Endothelial cell of umbilical vein (primary cell): ENCODE data around the gene PLA2G5. TPM values are rescaled to one million over a fixed set of nuclear protein-coding genes. Genes with fewer than 3 reads are reported as not detected.
"Not testable (repeated sequence)": the region's sequence is repeated elsewhere in the genome, so short reads cannot be mapped to it uniquely, and the experiment has no call there.

Experiments used
- BruUV-seq: library from RNA; stranded (reverse); fragments of 400-500 nt; replicated peaks from 2 replicates; lab custom pipeline; 2021; lab: Mats Ljungman, UMichigan
- CTCF ChIA-PET: fragments of 300-600, 350-600 bp; sonication (Branson Sonifier 250); formaldehyde crosslinking; loops from one replicate; lab custom pipeline; 2021; ENCODE audit warnings: antibody characterized with exemption, inconsistent platforms; lab: Charles Lee
- POLR2A ChIA-PET: fragments of 300-600, 350-600 bp; sonication (Branson Sonifier 250); formaldehyde crosslinking; loops from one replicate; lab custom pipeline; 2021; ENCODE audit warnings: antibody characterized with exemption, inconsistent platforms; lab: Charles Lee
- DNase-seq: peaks from one replicate; pipeline ENCODE4 v3.0.0-alpha.2; 2011; ENCODE audit warnings: low read depth, low spot score
- FAIRE-seq: peaks from 2 replicates; lab custom pipeline; 2011; peaks lifted over from hg19 to GRCh38; lab: Jason Lieb, UNC
- H2AFZ ChIP-seq: 2 replicates; pipeline ENCODE4 v1.6.0; 2012; ENCODE audit warnings: low read depth, low read length, control low read depth, inconsistent platforms
- H3K27ac ChIP-seq: 2 replicates; pipeline ENCODE4 v1.5.1; 2011; ENCODE audit warnings: low read depth, mild to moderate bottlenecking, control low read depth, low read length, moderate library complexity; ENCODE audit not compliant: insufficient read depth
- H3K27me3 ChIP-seq, 2 experiments: 2 replicates each; pipeline versions ENCODE4 v1.6.0 to v1.6.1; 2011; ENCODE audit warnings: low read length in 2 of 2, mixed read lengths in 1 of 2; ENCODE audit not compliant: control insufficient read depth in 2 of 2, insufficient read depth in 2 of 2
- H3K36me3 ChIP-seq, 2 experiments: 2 replicates in 1 of 2; 3 replicates in 1 of 2; pipeline ENCODE4 v1.5.1; 2011; ENCODE audit warnings: low read length in 2 of 2, mild to moderate bottlenecking in 1 of 2, moderate library complexity in 1 of 2; ENCODE audit not compliant: control insufficient read depth in 2 of 2, insufficient read depth in 2 of 2; ENCODE audit errors: extremely low read depth in 1 of 2
- H3K4me1 ChIP-seq: 3 replicates; pipeline ENCODE4 v1.5.1; 2011; ENCODE audit warnings: mild to moderate bottlenecking, low read length; ENCODE audit not compliant: control insufficient read depth, insufficient read depth; ENCODE audit errors: extremely low read depth
- H3K4me2 ChIP-seq: 2 replicates; pipeline ENCODE4 v1.6.1; 2011; ENCODE audit warnings: low read length, control low read depth, mixed read lengths; ENCODE audit not compliant: insufficient read depth
- H3K4me3 ChIP-seq, 3 experiments: fragments of 200-600 bp in 1 of 3; sonication (generic), shearing (Covaris generic) in 1 of 3; replicated peaks in 1 of 3; 2 replicates each; pipeline ENCODE4 v1.5.1; 2011 to 2016; ENCODE audit warnings: control low read depth in 3 of 3, low read length in 3 of 3, mild to moderate bottlenecking in 2 of 3, inconsistent platforms in 1 of 3, low read depth in 1 of 3, moderate library complexity in 1 of 3; ENCODE audit not compliant: insufficient read depth in 1 of 3
- H3K79me2 ChIP-seq: 2 replicates; pipeline ENCODE4 v1.6.0; 2012; ENCODE audit warnings: low read length, inconsistent platforms; ENCODE audit not compliant: control insufficient read depth, insufficient read depth
- H3K9ac ChIP-seq: replicated peaks from 2 replicates; pipeline ENCODE3; 2011; ENCODE audit warnings: low read length, control low read depth; ENCODE audit not compliant: insufficient read depth; ENCODE audit errors: extremely low read depth
- H3K9me1 ChIP-seq: replicated peaks from 3 replicates; pipeline ENCODE4 v1.6.0; 2011; ENCODE audit warnings: mild to moderate bottlenecking, low read length; ENCODE audit not compliant: control insufficient read depth, insufficient read depth; ENCODE audit errors: extremely low read depth
- H3K9me3 ChIP-seq: replicated peaks from 2 replicates; pipeline ENCODE4 v1.5.1; 2012; ENCODE audit warnings: low read length, inconsistent platforms; ENCODE audit not compliant: control insufficient read depth, insufficient read depth
- H4K20me1 ChIP-seq: replicated peaks from 2 replicates; pipeline ENCODE3; 2011; ENCODE audit warnings: mild to moderate bottlenecking, low read length; ENCODE audit not compliant: control insufficient read depth, insufficient read depth; ENCODE audit errors: extremely low read depth
- FOS ChIP-seq: IDR thresholded peaks from 2 replicates; pipeline ENCODE4 v1.6.1; 2011; ENCODE audit warnings: mild to moderate bottlenecking, low read length, moderate library complexity, borderline replicate concordance; ENCODE audit not compliant: insufficient read depth
- GATA2 ChIP-seq: IDR thresholded peaks from 2 replicates; pipeline ENCODE4 v1.7.0; 2011; ENCODE audit warnings: low read depth, mild to moderate bottlenecking, moderate library complexity, mixed read lengths, low read length; ENCODE audit not compliant: insufficient read length, insufficient read depth
- JUN ChIP-seq: IDR thresholded peaks from 2 replicates; pipeline ENCODE4 v1.6.1; 2011; ENCODE audit warnings: borderline replicate concordance, low read depth; ENCODE audit not compliant: insufficient read length, insufficient read depth
- POLR2AphosphoS5 ChIP-seq: IDR thresholded peaks from 2 replicates; pipeline ENCODE4 v1.6.1; 2012; ENCODE audit warnings: low read depth, mild to moderate bottlenecking, control low read depth, low read length, moderate library complexity; ENCODE audit not compliant: insufficient read depth
- dilution Hi-C: fragments of 300-500 bp; cut with MboI; formaldehyde crosslinking; loops from one replicate; pipeline ENCODE4 v1.15.0; 2019; ENCODE audit warnings: low sequenced_read_pairs; ENCODE audit not compliant: extremely low pct_ligation_motif_present
- intact Hi-C: fragments of 100-400 bp; cut with micrococcal nuclease; formaldehyde crosslinking; loops from one replicate; pipeline ENCODE4 v1.10.0; 2022
- polyA plus RNA-seq, 4 experiments: library from polyadenylated mRNA; depleted of rRNA in 3 of 4; stranded (reverse) in 3 of 4; unstranded in 1 of 4; fragments of >200 nt; gene quantifications; 2 replicates each; pipeline versions ENCODE4 v1.2.1 to v1.2.3, GENCODE V29; 2011 to 2012; ENCODE audit warnings: missing spikeins in 1 of 4
- total RNA-seq: library from RNA; stranded (reverse); gene quantifications from 2 replicates; pipeline ENCODE4 v1.2.3, GENCODE V29; 2021
- TF ChIP-seq, protein P1 (sequence below), 2 donors: IDR thresholded peaks; 1 replicate in 1 of 2; 2 replicates in 1 of 2; pipeline ENCODE4 v1.5.1; 2011; ENCODE audit warnings: low read length in 2 of 2, mild to moderate bottlenecking in 2 of 2, moderate library complexity in 2 of 2, control low read depth in 1 of 2, inconsistent platforms in 1 of 2, low read depth in 1 of 2; ENCODE audit not compliant: insufficient read depth in 1 of 2; ENCODE audit errors: extremely low read depth in 1 of 2

The PLA2G5 gene
- total and polyA plus RNA-seq, 2 donors (not counting 3 experiments of a cell fraction or from before 2014, with no cell fraction given): 0.06 TPM; not detected in 1

DNA sequence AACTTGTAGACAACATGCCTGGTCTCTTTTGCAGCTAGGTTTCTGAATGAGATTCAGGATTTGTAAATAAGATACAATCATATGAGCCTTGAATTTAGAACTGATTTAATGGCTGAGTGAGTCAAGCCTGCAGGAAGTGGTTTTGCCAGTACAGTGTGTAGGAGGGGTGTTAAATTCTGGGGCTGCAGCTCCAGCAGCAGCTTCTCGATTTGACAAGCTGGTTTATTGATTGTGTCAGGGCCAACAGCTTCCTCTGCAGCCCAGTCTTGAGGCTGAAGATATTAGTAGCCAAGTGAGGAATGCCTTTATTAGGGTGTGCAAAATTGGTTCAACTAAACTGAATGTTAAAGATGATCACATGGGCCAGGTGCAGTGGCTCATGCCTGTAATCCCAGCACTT is 11.5 kb upstream of the PLA2G5 start:
- BruUV-seq: no TSS peak
- peak; percentile 21 for TF ChIP-seq FOS
- no peak for TF ChIP-seq GATA2
- no peak for TF ChIP-seq JUN
- ChIA-PET CTCF (interaction anchor here (0.6 to 0.9 kb wide), 2 partner anchors 22 to 84 kb away, joined by 3 read pairs; no protein-coding TSS in a partner anchor), POLR2A (no interaction called here)
- Histone ChIP-seq H3K4me3 (no peak overlapping the region), H3K9ac (no peak overlapping the region), H3K27ac (no peak overlapping the region), H3K36me3 (no peaks in the 10 kb centered on the region), H3K27me3 (peaks cover 2 to 9% of the 10 kb centered on the region in 2 experiments), H3K79me2 (no peaks in the 10 kb centered on the region), H3K4me2 (no peak overlapping the region), H4K20me1 (no peaks in the 10 kb centered on the region), H3K9me1 (no peaks in the 10 kb centered on the region), H3K9me3 (no peaks in the 10 kb centered on the region), H2AFZ (no peak overlapping the region), H3K4me1 (no peaks in the 10 kb centered on the region)
- intact Hi-C loops: no loop called here
- DNase-seq: no peak
- FAIRE-seq: no peak
- dilution Hi-C loops: no loop called here

DNA sequence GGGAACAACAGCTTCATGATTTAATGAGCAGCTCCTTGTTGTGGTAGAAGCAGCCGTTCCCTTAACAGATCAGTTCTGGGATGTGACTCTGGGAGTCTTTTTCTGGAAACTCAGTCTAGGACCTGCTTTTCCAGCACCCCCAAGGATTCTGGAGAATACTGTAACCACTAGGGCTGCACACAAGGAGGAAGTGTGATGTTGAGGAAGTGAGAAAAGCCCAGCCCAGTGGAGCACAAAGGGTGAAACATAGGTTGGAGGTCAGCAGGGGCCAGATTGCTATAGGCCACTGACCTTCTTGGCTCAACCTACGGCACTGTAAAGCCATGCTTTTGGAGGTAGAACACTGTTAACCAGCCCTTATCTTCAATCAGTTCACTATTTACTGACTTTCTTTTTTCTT is 10.1 kb upstream of the PLA2G5 start:
- intact Hi-C loops: no loop called here
- FAIRE-seq: no peak

DNA sequence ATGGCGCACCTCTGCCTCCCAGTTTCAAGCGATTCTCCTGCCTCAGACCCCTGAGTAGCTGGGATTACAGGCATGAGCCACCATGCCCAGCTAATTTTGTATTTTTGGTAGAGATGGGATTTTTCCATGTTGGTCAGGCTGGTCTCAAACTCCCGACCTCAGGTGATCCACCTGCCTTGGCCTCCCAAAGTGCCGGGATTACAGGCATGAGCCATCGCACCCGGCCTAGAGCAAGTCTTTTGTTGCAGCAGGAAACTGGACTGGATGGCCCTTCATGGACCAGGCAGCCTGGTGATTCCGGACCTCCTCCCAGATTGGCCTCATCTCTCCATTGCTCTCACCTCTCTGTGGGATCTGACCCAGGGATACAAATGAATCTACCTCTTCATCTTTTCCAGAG is 9.2 kb upstream of the PLA2G5 start:
- H3K27me3 ChIP-seq, FAIRE-seq, H2AFZ ChIP-seq, H4K20me1 ChIP-seq, H3K9ac ChIP-seq, H3K4me3 ChIP-seq, H3K79me2 ChIP-seq, H3K4me2 ChIP-seq, H3K9me3 ChIP-seq, dilution Hi-C loops, H3K27ac ChIP-seq, CTCF ChIA-PET, H3K9me1 ChIP-seq, H3K4me1 ChIP-seq, DNase-seq, intact Hi-C loops, H3K36me3 ChIP-seq, BruUV-seq, POLR2A ChIA-PET: not testable (repeated sequence)

More for the DNA sequence above, 10.1 kb upstream of the PLA2G5 start:
- TF ChIP-seq POLR2AphosphoS5: no peak
- TF ChIP-seq, protein P1, sequence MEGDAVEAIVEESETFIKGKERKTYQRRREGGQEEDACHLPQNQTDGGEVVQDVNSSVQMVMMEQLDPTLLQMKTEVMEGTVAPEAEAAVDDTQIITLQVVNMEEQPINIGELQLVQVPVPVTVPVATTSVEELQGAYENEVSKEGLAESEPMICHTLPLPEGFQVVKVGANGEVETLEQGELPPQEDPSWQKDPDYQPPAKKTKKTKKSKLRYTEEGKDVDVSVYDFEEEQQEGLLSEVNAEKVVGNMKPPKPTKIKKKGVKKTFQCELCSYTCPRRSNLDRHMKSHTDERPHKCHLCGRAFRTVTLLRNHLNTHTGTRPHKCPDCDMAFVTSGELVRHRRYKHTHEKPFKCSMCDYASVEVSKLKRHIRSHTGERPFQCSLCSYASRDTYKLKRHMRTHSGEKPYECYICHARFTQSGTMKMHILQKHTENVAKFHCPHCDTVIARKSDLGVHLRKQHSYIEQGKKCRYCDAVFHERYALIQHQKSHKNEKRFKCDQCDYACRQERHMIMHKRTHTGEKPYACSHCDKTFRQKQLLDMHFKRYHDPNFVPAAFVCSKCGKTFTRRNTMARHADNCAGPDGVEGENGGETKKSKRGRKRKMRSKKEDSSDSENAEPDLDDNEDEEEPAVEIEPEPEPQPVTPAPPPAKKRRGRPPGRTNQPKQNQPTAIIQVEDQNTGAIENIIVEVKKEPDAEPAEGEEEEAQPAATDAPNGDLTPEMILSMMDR (IDR thresholded peaks at IDR 0.05; ENCODE audit: extremely low read depth in 1 of 2, insufficient read depth in 1 of 2, low read depth in 1 of 2, low read length in 2 of 2): no peak
- no peak for TF ChIP-seq GATA2
- no peak for TF ChIP-seq JUN
- no peaks in the 10 kb centered on the region for H3K9me1 ChIP-seq
- CTCF ChIA-PET: interaction anchor here (0.8 kb wide), 1 partner anchor 11 kb away, joined by 3 read pairs; no protein-coding TSS in a partner anchor
- H3K36me3 ChIP-seq: no peaks in the 10 kb centered on the region
- DNase-seq: no peak
- BruUV-seq: no TSS peak
- H2AFZ ChIP-seq: no peak overlapping the region
- no peak overlapping the region for H3K4me2 ChIP-seq
- no peak overlapping the region for H3K9ac ChIP-seq
- H4K20me1 ChIP-seq: no peaks in the 10 kb centered on the region
- H3K4me1 ChIP-seq: peaks cover 3% of the 10 kb centered on the region
- POLR2A ChIA-PET: no interaction called here
- H3K4me3 ChIP-seq: no peak overlapping the region
- no peaks in the 10 kb centered on the region for H3K79me2 ChIP-seq
- H3K27ac ChIP-seq: no peak overlapping the region
- H3K9me3 ChIP-seq: no peaks in the 10 kb centered on the region
- H3K27me3 ChIP-seq: peaks cover 2 to 4% of the 10 kb centered on the region in 2 experiments
- dilution Hi-C loops: no loop called here
